Lower lobe of right lung (tissue), 2 donors: ENCODE results near the gene DNAH2. TPM values are rescaled to one million over a fixed set of nuclear protein-coding genes. Genes with fewer than 3 reads are reported as not detected.

Source experiments
- ATAC-seq, 2 donors: fragments of 200-7000 bp; cut with Tn5 transposase; one replicate each; pipeline ENCODE4 v1.9.1; 2020 to 2022; ENCODE audit warnings: mild to moderate bottlenecking in 2 of 2, moderate library complexity in 2 of 2
- DNase-seq: peaks from one replicate; pipeline ENCODE4 v3.0.0-alpha.2; 2020
- H3K27ac ChIP-seq: fragments of 200-600 bp; one replicate; pipeline ENCODE4 v1.8.0; 2022
- H3K27me3 ChIP-seq: fragments of 200-600 bp; one replicate; pipeline ENCODE4 v1.8.0; 2022; ENCODE audit warnings: low read depth
- H3K36me3 ChIP-seq: fragments of 200-600 bp; one replicate; pipeline ENCODE4 v1.8.0; 2022; ENCODE audit warnings: mild to moderate bottlenecking
- H3K4me1 ChIP-seq: fragments of 200-600 bp; one replicate; pipeline ENCODE4 v1.8.0; 2022
- H3K4me3 ChIP-seq: fragments of 200-600 bp; one replicate; pipeline ENCODE4 v1.8.0; 2022; ENCODE audit warnings: mild to moderate bottlenecking
- H3K9me3 ChIP-seq: fragments of 200-600 bp; one replicate; pipeline ENCODE4 v1.8.0; 2022
- CTCF ChIP-seq: fragments of 200-600 bp; IDR thresholded peaks from one replicate; pipeline ENCODE4 v1.8.0; 2022; ENCODE audit warnings: antibody characterized with exemption, mild to moderate bottlenecking
- intact Hi-C: fragments of 100-400 bp; cut with DNase I; formaldehyde crosslinking; loops from one replicate; pipeline ENCODE4 v1.11.0; 2022
- total RNA-seq: library from RNA; stranded (reverse); fragmentation: NEBNext Ultra II Directional; extraction: Animal tissue kit (Norgen Biotek cat#: 25700); gene quantifications from one replicate; pipeline ENCODE4 v1.2.1, GENCODE V29; 2021
- donor health status: DM: no; HTN: yes; CAD: no; lungs with severe emphysema.

The DNAH2 gene
- total RNA-seq, 1 donor from 2014 or later, result 6.2 TPM

GRCh38 chr17:7839190-7839875 is 121.8 kb downstream of the DNAH2 start:
- peak overlapping the region; percentile 5 for H3K27ac ChIP-seq
- H3K9me3 ChIP-seq, result no peaks in the 10 kb centered on the region
- TF ChIP-seq CTCF, result no peak
- ATAC-seq, result no peak
- intact Hi-C loops, result no loop called here
- H3K4me3 ChIP-seq, result peak overlapping the region; percentile 6
- peaks cover 8% of the 10 kb centered on the region for H3K36me3 ChIP-seq
- H3K4me1 ChIP-seq, result peaks cover 45% of the 10 kb centered on the region
- no peaks in the 10 kb centered on the region for H3K27me3 ChIP-seq
- DNase-seq, result no peak

GRCh38 chr17:7839876-7840261 is 122.3 kb downstream of the DNAH2 start:
- no peak for DNase-seq
- intact Hi-C loops, result no loop called here
- no peaks in the 10 kb centered on the region for H3K9me3 ChIP-seq
- TF ChIP-seq CTCF, result no peak
- ATAC-seq, result no peak
- no peak overlapping the region for H3K27ac ChIP-seq
- H3K4me1 ChIP-seq, result peaks cover 45% of the 10 kb centered on the region
- peaks cover 8% of the 10 kb centered on the region for H3K36me3 ChIP-seq
- no peaks in the 10 kb centered on the region for H3K27me3 ChIP-seq
- no peak overlapping the region for H3K4me3 ChIP-seq

DNA sequence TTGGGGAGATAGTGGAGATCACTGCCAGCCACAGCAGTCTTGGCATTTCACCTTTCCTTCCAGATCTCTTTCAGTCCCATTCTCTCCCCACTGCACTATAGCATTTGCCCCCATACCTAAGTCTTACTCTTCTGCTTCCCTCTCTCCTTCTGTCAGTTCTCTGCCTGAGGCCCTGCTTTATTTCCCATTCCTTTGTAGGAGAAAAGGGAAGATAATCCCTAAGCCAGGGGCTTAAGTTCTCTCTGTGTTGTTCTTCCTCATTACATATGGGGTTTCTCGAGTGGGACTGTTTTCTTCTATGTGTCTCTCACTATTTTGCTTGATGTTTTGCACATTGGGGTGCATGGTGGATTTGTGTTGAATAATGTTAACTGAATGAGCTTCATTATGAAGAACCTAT is 122.9 kb downstream of the DNAH2 start:
- peak overlapping the region; percentile 99 for H3K27ac ChIP-seq
- no peak for TF ChIP-seq CTCF
- H3K4me1 ChIP-seq, result peaks cover 51% of the 10 kb centered on the region
- H3K9me3 ChIP-seq, result no peaks in the 10 kb centered on the region
- peaks cover 13% of the 10 kb centered on the region for H3K36me3 ChIP-seq
- no peak for DNase-seq
- no peaks in the 10 kb centered on the region for H3K27me3 ChIP-seq
- no peak for ATAC-seq
- intact Hi-C loops, result no loop called here
- H3K4me3 ChIP-seq, result no peak overlapping the region

- intact Hi-C loops, result no loop called here
- H3K27ac ChIP-seq, result peak overlapping the region; percentile 99
- no peak for TF ChIP-seq CTCF
- DNase-seq, result no peak
- H3K4me3 ChIP-seq, result peak overlapping the region; percentile 79
- H3K36me3 ChIP-seq, result peaks cover 17% of the 10 kb centered on the region
- no peak for ATAC-seq
- no peaks in the 10 kb centered on the region for H3K27me3 ChIP-seq
- peaks cover 55% of the 10 kb centered on the region for H3K4me1 ChIP-seq
- no peaks in the 10 kb centered on the region for H3K9me3 ChIP-seq
Measured at GRCh38 chr17:7840875-7841274, 123.3 kb downstream of the DNAH2 start.

DNA sequence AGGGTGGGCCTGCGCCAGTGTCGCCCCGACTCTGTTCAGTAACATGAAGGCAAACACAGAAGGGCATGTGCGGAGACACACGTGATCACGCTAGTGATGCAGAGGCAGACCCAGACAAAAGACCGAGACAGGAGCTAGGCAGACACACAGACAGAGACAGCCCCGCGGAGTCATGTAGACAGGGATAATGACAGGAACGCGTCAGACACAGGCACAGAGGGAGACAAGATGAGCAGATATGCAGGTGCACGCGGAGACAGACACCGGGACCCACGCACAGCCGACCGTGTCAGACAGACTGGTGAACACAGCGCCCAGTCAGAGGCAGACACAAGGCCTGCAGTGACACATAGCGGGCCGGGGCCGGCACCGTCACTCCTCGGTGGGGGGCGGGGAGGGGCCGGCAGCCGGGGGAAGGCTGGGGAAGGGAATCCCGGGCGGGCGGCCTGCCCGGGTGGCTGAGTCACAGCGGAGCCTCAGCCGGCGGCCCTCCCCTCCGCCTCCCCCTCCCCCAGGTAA is 123.9 kb downstream of the DNAH2 start:
- peak overlapping the region; percentile 99 for H3K27ac ChIP-seq
- H3K4me1 ChIP-seq, result peaks cover 57% of the 10 kb centered on the region
- peaks cover 23% of the 10 kb centered on the region for H3K36me3 ChIP-seq
- peak; percentile 89 for DNase-seq
- H3K4me3 ChIP-seq, result peak overlapping the region; percentile 79
- intact Hi-C loops, result no loop called here
- H3K27me3 ChIP-seq, result no peaks in the 10 kb centered on the region
- H3K9me3 ChIP-seq, result no peaks in the 10 kb centered on the region
- peak; percentile 57 to 59 for ATAC-seq
- peak; percentile 19 for TF ChIP-seq CTCF
